HG02852 (cell line): Measurements from ENCODE around the gene IFRD1.

Experiments used
- ATAC-seq: cut with Tn5 transposase; IDR thresholded peaks from one replicate; pipeline ENCODE4 v1.9.1; 2021; ENCODE audit warnings: mild to moderate bottlenecking, moderate library complexity; ENCODE audit not compliant: unreplicated experiment

IFRD1 gene

DNA sequence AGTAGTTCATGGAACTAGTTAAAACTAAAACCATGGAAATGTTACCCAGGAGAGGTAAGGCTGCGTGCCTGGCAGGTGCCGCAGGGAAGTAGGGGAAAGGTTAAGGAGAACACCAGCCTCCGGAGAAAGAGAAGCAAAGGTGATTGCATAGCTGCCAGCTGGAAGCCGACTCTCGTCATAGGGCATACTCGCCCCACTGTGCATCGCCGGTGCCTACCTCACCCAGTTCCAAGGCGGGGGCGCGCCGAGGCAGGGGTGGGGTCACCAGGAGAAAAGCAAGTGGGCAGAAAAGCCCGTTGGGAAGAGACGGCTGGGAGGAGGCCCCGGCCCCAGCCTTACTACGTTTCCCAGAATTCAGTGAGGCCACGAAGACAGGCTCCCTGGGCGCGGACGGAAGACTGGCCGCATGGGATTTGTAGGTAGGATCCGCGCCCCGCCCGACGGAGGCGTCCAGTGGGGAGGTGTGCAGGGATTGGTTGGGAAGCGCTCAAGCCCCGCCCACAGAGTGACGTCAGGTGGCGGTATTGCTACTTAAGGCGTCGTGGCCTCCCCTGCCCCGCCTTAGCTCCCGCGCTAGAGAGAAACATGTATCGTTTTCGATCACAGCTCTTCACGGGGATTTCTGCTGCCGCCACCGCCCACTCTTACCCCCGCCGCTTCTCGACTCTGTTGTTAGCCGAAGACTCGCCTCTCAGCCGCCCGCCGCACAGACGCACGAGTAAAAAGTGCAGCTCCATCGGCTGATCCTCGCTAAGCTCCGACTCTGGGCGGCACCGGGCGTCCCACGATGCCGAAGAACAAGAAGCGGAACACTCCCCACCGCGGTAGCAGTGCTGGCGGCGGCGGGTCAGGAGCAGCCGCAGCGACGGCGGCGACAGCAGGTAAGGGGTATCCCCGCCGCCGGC, at the start of gene IFRD1:
Gene IFRD1 (plus strand): TSS at position 559 of the 905 bp plus-strand sequence. CDS start 229 bp downstream, at position 788.
- ATAC-seq = peak; percentile 68

DNA sequence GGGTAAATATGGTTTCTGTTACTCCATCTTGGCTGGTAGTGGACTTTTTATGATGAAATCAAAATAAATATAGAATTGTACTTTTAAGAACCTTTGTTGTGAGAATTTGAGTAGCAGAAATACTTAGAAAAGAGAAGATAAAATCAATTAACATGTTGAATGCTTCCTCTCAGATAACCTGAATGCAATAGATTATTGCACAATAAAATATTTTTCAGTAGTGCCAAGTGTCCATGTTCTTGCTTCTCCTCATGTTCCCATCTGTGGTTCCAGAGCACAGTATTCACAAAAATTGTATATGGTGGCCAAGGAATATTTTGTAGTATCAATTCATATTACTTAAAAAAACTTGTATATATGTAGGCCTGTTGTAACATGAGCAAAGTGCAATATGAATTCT, 45.9 kb upstream of the IFRD1 start:
- ATAC-seq = no peak

- ATAC-seq = no peak
These were observed 45.0 kb upstream of the IFRD1 start for GRCh38 chr7:112405286-112405685.

- no peak for ATAC-seq
These were observed 43.0 kb upstream of the IFRD1 start for GRCh38 chr7:112407261-112407660.

DNA sequence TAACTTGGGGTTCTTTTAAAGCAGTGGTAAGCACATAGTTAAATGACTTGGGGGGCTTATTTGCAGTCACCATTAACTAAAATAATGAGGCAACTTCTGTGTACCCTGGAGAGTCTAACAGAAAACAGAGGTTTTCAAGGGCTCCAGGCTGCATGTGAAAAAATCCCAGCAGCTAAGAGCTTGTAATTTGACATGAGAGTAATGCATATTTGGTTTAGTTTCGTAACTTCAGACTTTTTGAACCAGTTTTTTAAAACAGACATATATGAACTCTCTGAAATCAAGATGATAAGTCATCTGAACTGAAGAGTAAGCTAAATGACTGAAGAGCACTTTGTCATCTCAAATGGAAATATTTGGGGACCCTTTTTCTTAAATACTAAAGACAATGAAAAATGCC, 40.2 kb upstream of the IFRD1 start:
- ATAC-seq = no peak

DNA sequence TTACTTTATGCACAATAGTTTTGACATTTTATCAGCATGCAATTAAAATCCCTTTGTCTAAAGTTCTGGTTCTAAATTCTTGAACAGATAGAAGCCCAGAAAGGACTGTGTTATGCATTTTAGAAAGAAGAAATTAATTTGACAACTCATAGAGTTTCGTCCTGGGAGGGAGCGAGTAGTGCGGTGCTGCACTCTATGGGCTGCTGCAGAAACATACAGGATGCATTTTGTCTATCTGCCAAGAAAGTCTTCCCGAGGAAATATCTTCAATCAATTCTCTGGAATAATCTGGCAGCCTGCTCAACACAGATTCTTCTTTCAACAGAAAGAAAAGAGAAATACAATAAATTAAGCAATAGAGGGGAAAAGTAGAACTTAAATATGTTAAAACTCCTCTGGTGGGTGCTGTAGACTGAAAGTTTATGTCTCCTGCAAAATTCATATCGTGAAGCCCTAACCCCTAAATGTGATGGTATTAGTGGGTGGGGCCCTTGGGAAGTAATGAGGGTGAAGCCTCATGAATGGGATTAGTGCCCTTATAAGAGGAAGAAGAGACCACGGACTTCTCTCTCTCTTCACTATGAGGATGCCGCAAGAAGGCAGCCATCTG, 39.0 kb upstream of the IFRD1 start:
- no peak for ATAC-seq

DNA sequence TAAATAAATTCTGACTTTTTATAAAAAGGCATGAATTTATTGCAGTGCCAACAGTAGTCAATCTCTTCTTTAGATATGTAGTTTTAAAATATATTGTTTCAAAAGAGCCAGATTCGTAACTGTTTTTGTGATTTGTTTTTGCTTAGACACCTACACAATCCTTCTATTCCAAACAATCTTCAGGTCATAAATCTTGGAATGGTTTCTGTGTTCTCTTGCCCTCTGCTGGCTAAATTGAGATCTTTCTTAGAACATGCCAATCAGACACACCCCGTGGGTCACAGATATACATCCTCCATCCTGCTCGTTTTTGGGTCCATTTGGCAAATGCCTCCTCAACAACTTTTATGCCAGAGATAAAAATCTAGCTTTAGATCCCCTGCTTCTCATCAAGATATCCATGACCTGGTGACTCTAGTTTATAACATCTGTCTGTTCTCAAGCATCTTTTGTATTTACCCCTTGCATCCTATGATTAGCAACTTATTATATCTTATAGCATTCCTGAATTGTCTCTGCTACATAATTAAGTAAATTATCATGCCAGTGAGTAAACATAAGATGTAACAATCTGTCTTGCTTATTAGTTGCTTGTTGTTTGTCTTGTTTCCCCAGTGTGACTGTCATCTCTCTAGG, 35.3 kb upstream of the IFRD1 start:
- no peak for ATAC-seq

- ATAC-seq = no peak
These were observed 34.1 kb upstream of the IFRD1 start for GRCh38 chr7:112416127-112416526.

DNA sequence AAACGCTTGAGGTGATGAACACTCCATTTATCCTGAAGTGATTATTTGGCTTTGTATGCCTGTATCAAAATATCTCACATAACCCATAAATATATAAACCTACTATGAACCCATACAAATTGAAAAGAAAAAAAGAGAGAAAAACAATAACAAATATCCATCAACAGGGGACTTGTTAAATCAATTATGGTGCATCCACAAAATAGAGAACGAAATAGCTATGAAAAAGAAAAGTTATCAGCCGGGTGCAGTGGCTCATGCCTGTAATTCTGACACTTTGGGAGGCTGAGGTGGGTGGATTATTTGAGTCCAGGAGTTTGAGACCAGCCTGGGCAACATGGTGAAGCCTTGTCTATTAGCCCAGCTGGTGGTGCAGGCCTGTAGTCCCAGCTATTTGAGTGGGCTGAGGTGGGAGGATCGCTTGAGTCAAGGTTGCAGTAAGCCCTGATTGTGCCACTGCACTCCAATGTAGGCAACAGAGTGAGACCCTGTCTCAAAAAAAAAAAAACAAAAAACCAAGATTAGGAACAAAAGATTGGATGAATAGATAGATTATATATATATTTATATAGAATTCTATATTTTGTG, 30.6 kb upstream of the IFRD1 start:
- no peak for ATAC-seq

GRCh38 chr7:112420236-112420861, 29.9 kb upstream of the IFRD1 start:
- no peak for ATAC-seq

- no peak for ATAC-seq
These were observed 28.4 kb upstream of the IFRD1 start for GRCh38 chr7:112421666-112422486.

DNA sequence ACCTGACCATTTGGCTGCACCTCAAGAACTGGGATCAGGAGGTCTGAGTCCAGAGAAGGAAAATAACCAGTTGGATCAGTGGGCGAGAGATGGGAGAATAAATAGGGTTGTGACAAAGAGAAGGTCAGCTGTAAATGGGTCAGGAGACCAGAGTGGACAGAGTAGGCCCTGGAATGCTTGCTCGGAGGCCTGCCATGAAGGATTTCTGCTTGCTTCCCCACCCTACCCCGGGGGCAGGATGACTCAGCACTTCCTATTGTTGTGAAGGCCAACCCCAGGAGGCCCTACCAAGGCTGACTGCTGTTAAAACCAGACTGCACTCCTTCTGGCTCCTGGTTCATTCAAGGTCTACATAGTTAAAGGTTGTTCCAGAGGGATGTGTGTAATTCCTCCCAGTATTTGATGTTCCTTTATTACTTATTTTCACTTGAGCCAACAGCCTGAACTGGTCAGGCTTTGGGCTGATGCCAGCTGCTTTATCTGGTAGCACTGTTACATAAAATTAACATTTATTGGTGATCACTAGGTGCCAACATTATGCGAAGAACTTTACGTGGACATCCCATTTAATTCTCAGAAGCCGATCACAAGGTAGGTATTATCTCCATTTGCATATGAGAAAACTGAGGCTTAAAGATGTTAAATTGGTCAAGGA, 27.3 kb upstream of the IFRD1 start:
- ATAC-seq = peak; percentile 66

GRCh38 chr7:112423987-112424386, 26.3 kb upstream of the IFRD1 start:
- no peak for ATAC-seq

- ATAC-seq = no peak
These were observed 22.3 kb upstream of the IFRD1 start for GRCh38 chr7:112427984-112428383.

- no peak for ATAC-seq
These were observed 21.5 kb upstream of the IFRD1 start for GRCh38 chr7:112428715-112429114.

DNA sequence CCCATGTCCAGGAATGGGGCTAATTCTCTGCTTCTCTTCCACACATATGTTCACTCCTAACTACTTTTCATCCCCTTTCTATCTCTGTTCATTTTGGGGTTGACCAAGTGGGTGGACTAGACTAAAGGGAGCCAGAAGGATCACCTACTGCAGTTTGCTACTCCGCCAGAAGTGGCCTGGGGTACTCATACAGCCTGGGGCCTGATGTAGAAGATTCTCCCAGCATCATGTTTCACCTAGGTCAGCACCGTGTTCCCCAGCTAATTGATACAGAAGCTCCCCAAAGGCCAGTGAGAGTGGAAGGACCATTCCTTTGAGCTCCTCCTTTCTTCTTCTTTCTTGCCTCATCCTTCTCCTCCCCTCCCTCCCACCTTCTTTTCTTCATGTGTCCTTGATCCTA, 19.6 kb upstream of the IFRD1 start:
- ATAC-seq = no peak

- ATAC-seq = no peak
These were observed 18.5 kb upstream of the IFRD1 start for GRCh38 chr7:112431803-112432202.

- no peak for ATAC-seq
These were observed 17.0 kb upstream of the IFRD1 start for GRCh38 chr7:112433289-112433688.

DNA sequence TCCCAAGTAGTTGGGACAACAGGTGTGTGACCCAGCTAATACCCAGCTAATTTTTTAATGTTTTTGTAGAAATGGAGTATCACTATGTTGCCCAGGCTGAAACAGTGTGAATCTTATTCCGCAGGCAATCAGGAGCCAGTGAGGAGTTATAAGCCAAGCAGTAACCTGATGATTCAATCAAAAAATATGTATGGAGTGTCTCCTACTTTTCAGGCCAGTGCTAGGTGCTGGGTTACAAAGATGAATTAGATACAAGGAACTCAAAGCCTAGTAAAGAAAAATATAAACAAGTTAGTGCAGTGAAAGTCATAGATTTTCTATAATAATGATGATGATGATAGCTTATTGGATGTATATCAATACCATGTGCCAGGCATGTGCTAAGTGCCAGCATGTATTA, 13.2 kb upstream of the IFRD1 start:
- ATAC-seq = no peak

- no peak for ATAC-seq
These were observed 10.8 kb upstream of the IFRD1 start for GRCh38 chr7:112439476-112439875.
